Breast epithelium (tissue), 4 donors: ENCODE data around the gene KMT2E. TPM values are rescaled to one million over a fixed set of nuclear protein-coding genes. Genes with fewer than 3 reads are reported as not detected.
A peak's percentile ranks its signal among the peaks of the same experiment; 100 is the strongest.
"Not testable (repeated sequence)": the region's sequence is repeated elsewhere in the genome, so short reads cannot be mapped to it uniquely, and the experiment has no call there.

ENCODE experiments used
- DNase-seq, 2 donors: peaks; one replicate each; pipeline ENCODE4 v3.0.0-alpha.2; 2019; ENCODE audit warnings: low spot score in 2 of 2
- H3K27ac ChIP-seq, 2 donors: fragments of 200-600 bp; sonication (generic) in 1 of 2; one replicate each; pipeline ENCODE4 v1.5.1; 2016 to 2019; ENCODE audit warnings: mild to moderate bottlenecking in 1 of 2
- H3K27me3 ChIP-seq, 2 donors: fragments of 200-600 bp; sonication (generic) in 1 of 2; one replicate each; pipeline versions ENCODE4 v1.5.1 to v1.6.0; 2017 to 2019; ENCODE audit warnings: control low read depth in 1 of 2, mild to moderate bottlenecking in 1 of 2
- H3K36me3 ChIP-seq: fragments of 200-600 bp; one replicate; pipeline ENCODE4 v1.5.1; 2019
- H3K4me1 ChIP-seq, 2 donors: fragments of 200-600 bp; sonication (generic); one replicate each; pipeline ENCODE4 v1.5.1; 2016 to 2019; ENCODE audit warnings: control low read depth in 1 of 2
- H3K4me3 ChIP-seq, 3 donors: fragments of 200-600 bp; sonication (generic); 1 replicate in 2 of 3; 2 replicates in 1 of 3; pipeline ENCODE4 v1.5.1; 2016 to 2019; ENCODE audit warnings: mild to moderate bottlenecking in 3 of 3, moderate library complexity in 2 of 3
- H3K9me3 ChIP-seq, 2 donors: fragments of 200-600 bp; sonication (generic) in 1 of 2; one replicate each; pipeline ENCODE4 v1.5.1; 2016 to 2019; ENCODE audit warnings: control low read depth in 1 of 2
- CTCF ChIP-seq, 3 donors: fragments of 450-650 bp; IDR thresholded peaks; one replicate each; pipeline ENCODE4 v1.5.1; 2016 to 2017; ENCODE audit warnings: antibody characterized with exemption in 3 of 3, mild to moderate bottlenecking in 3 of 3, moderate library complexity in 3 of 3
- POLR2A ChIP-seq: fragments of 450-650 bp; IDR thresholded peaks from one replicate; pipeline ENCODE4 v1.6.1; 2016; ENCODE audit warnings: antibody characterized with exemption, mild to moderate bottlenecking, moderate library complexity
- POLR2AphosphoS5 ChIP-seq, 3 donors: sonication (generic); formaldehyde crosslinking; IDR thresholded peaks; one replicate each; pipeline ENCODE4 v1.6.1; 2017; ENCODE audit warnings: antibody characterized with exemption in 3 of 3
- intact Hi-C: fragments of 100-400 bp; cut with DNase I; formaldehyde crosslinking; loops from one replicate; pipeline ENCODE4 v1.15.1; 2023; ENCODE audit warnings: low total_unique reads
- total RNA-seq, 3 donors: library from RNA; depleted of rRNA; stranded (reverse); fragments of >200 nt; gene quantifications; one replicate each; pipeline ENCODE4 v1.1.0, GENCODE V29; 2016

The KMT2E gene
- total RNA-seq, 3 donors from 2014 or later, result 88.2 to 184 (median 168) TPM

- TF ChIP-seq POLR2AphosphoS5 (IDR thresholded peaks at IDR 0.05) (no peak), POLR2A (no peak), CTCF (IDR thresholded peaks at IDR 0.05) (no peak)
- peak overlapping the region in 1 of 2 donors; percentile 29 for H3K27ac ChIP-seq
- no peaks in the 10 kb centered on the region for H3K9me3 ChIP-seq
- H3K36me3 ChIP-seq, result no peaks in the 10 kb centered on the region
- peaks cover 0 to 13% of the 10 kb centered on the region in 2 donors for H3K4me1 ChIP-seq
- intact Hi-C loops, result no loop called here
- no peaks in the 10 kb centered on the region for H3K27me3 ChIP-seq
- no peak for DNase-seq
- H3K4me3 ChIP-seq, result no peak overlapping the region
Observed at GRCh38 chr7:104986628-104987259, 27.3 kb upstream of the KMT2E start.

- intact Hi-C loops, DNase-seq, H3K9me3 ChIP-seq, H3K36me3 ChIP-seq, H3K27me3 ChIP-seq, H3K4me3 ChIP-seq: not testable (repeated sequence)
- peak overlapping the region in 1 of 2 donors; percentile 14 for H3K27ac ChIP-seq
- peaks cover 0 to 12% of the 10 kb centered on the region in 2 donors for H3K4me1 ChIP-seq
Observed at GRCh38 chr7:104987403-104987802, 26.6 kb upstream of the KMT2E start.

GRCh38 chr7:104990983-104991382 lies 23.0 kb upstream of the KMT2E start:
- intact Hi-C loops, result no loop called here
- H3K4me3 ChIP-seq, result no peak overlapping the region
- H3K36me3 ChIP-seq, result no peaks in the 10 kb centered on the region
- TF ChIP-seq CTCF (IDR thresholded peaks at IDR 0.05) (no peak), POLR2A (no peak), POLR2AphosphoS5 (IDR thresholded peaks at IDR 0.05) (no peak)
- no peak overlapping the region for H3K27ac ChIP-seq
- peaks cover 0 to 4% of the 10 kb centered on the region in 2 donors for H3K4me1 ChIP-seq
- no peaks in the 10 kb centered on the region for H3K9me3 ChIP-seq
- no peak for DNase-seq
- H3K27me3 ChIP-seq, result no peaks in the 10 kb centered on the region

- H3K4me1 ChIP-seq, result peaks cover 0 to 7% of the 10 kb centered on the region in 2 donors
- H3K4me3 ChIP-seq, result no peak overlapping the region
- TF ChIP-seq POLR2A (no peak), POLR2AphosphoS5 (IDR thresholded peaks at IDR 0.05) (no peak), CTCF (IDR thresholded peaks at IDR 0.05) (no peak)
- no peaks in the 10 kb centered on the region for H3K9me3 ChIP-seq
- intact Hi-C loops, result no loop called here
- DNase-seq, result no peak
- H3K36me3 ChIP-seq, result no peaks in the 10 kb centered on the region
- no peaks in the 10 kb centered on the region for H3K27me3 ChIP-seq
- H3K27ac ChIP-seq, result no peak overlapping the region
Observed at GRCh38 chr7:104992306-104992705, 21.7 kb upstream of the KMT2E start.

- no peak for DNase-seq
- intact Hi-C loops, result no loop called here
- Histone ChIP-seq H3K27ac (no peak overlapping the region), H3K9me3 (no peaks in the 10 kb centered on the region), H3K4me3 (no peak overlapping the region), H3K4me1 (peaks cover 0 to 7% of the 10 kb centered on the region in 2 donors), H3K36me3 (no peaks in the 10 kb centered on the region), H3K27me3 (no peaks in the 10 kb centered on the region)
- TF ChIP-seq POLR2AphosphoS5 (IDR thresholded peaks at IDR 0.05) (no peak), CTCF (IDR thresholded peaks at IDR 0.05) (no peak), POLR2A (no peak)
Observed at GRCh38 chr7:104993217-104993862, 20.7 kb upstream of the KMT2E start.
